Activated CD4-positive, CD25-positive, alpha-beta regulatory T cell treated with anti-CD3 and anti-CD28 coated beads, Interleukin-2, amount 50 U/mL, for 16 hours (primary cell): Measurements from ENCODE around the gene ADCYAP1R1.

Source experiments
- DNase-seq: peaks from one replicate; pipeline ENCODE4 v3.0.0-alpha.2; 2020; ENCODE audit warnings: low read depth, low spot score

The ADCYAP1R1 gene

GRCh38 chr7:31067491-31067890 lies 15.4 kb downstream of the ADCYAP1R1 start:
- no peak for DNase-seq

- DNase-seq: no peak
These were observed 16.0 kb downstream of the ADCYAP1R1 start for GRCh38 chr7:31068006-31068675.

GRCh38 chr7:31069860-31070555 lies 17.9 kb downstream of the ADCYAP1R1 start:
- no peak for DNase-seq

- DNase-seq: no peak
These were observed 19.0 kb downstream of the ADCYAP1R1 start for GRCh38 chr7:31070991-31071644.

DNA sequence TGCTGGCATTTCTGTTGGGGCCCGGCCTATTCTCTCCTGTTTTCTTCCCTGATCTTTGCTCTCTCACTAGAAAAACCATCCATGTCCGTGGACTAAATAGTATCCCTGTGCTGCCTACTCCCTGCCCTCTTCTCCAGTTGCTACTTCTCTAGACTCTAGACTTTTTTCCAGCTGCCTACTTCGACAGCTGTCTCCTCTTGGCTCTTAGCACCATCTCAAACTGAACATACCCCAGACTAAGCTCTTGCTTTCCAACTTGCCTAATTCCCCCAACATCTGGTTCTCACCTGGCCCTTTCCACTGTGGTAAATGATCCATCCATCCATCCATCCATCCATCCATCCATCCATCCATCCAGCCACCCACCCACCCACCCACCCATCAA lies 19.5 kb downstream of the ADCYAP1R1 start:
- DNase-seq: no peak

DNA sequence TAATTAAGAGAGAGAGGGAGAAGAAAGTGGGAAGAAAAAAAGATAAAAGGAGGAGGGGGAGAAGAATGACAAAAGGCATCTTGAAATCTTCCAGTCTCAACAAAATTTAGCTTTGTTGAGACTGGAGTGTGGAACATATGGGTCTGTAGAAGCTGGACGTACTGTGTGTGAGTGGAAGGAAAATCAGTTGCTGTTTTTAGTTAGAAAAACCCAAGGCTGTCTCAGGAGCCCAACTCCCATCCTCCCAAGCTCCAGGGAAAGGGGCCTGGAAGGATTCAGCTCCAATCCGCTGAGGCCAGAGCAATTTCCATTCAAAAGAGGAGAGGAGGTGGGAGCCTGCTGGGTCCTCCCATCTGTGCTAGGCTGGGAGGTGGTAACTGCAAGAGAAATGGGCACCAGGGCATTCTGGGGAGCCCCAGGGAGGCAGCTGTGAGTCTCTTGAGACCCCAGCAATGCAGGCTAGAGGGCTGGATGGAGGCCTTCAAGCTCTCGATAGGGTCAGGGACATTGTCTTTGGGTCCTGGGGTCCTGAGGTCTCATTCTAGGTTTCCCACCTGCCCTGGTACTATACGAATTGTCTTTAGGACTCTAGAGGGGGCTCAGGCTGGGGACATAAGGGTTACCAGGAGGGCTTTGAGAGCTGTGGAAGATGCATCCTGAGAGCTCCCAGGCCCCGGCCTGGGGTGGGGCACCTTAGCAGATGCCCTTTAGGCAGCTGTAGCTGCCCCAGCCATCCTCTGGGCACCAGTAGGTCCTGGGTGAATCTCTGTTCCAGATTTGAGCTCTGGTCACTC lies 21.4 kb downstream of the ADCYAP1R1 start:
- DNase-seq: no peak

GRCh38 chr7:31074120-31074383 lies 21.9 kb downstream of the ADCYAP1R1 start:
- no peak for DNase-seq

DNA sequence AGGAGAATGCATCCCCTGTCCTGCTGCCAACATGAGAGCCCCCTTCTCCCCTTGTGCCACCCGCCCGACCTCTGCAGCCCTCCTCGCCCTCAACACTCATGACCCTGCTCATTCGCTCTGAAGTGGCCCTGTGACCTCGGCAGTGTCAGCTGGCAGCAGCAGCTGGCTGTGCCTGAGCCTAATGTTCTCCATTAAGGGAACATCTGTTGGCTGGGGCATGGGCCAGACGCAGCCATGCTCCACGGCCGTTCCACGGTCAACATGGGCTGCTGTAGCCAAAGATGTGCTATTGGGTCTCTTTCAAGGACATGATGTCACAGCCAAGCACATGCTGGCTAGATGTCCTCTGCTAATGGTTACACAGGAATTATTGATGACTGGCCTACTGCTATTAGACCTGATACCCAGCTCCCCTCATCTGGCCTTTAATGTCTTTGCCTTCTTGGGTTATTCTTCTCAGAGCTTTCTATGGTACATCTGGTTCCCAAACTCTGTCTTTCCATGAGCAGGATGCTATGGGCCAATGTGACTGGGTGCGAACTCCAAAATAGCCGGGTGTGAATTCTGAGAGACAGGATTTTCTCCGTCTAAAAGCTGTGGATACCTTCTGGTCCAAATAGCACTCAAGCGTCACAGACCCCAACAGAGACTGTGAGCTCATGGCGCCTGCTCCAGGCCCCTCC lies 22.4 kb downstream of the ADCYAP1R1 start:
- DNase-seq: no peak

- DNase-seq: no peak
These were observed 22.9 kb downstream of the ADCYAP1R1 start for GRCh38 chr7:31075086-31075405.

DNA sequence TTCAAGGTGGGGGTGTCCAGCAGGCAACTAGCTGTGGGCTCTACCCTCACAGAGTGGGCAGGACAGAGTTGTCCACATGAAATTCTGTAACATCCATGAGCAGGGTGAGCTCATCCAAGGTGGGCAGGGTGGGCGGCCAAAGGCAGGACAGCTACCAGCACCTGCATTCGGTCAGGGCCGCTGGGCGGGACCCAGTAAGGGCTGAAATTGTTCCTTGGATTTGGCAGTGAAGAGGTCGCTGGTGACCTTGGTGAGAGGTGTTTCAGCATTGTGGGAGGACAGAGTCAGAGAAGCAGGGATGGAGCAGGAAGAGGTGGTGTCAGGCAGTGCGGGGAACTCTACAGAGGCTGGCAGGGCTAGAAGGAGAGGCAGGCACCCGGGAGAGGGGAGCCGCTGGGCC lies 23.9 kb downstream of the ADCYAP1R1 start:
- DNase-seq: no peak

GRCh38 chr7:31076641-31077310 lies 24.7 kb downstream of the ADCYAP1R1 start:
- no peak for DNase-seq

GRCh38 chr7:31077484-31078362 lies 25.6 kb downstream of the ADCYAP1R1 start:
- no peak for DNase-seq

- no peak for DNase-seq
These were observed 26.4 kb downstream of the ADCYAP1R1 start for GRCh38 chr7:31078363-31078990.

DNA sequence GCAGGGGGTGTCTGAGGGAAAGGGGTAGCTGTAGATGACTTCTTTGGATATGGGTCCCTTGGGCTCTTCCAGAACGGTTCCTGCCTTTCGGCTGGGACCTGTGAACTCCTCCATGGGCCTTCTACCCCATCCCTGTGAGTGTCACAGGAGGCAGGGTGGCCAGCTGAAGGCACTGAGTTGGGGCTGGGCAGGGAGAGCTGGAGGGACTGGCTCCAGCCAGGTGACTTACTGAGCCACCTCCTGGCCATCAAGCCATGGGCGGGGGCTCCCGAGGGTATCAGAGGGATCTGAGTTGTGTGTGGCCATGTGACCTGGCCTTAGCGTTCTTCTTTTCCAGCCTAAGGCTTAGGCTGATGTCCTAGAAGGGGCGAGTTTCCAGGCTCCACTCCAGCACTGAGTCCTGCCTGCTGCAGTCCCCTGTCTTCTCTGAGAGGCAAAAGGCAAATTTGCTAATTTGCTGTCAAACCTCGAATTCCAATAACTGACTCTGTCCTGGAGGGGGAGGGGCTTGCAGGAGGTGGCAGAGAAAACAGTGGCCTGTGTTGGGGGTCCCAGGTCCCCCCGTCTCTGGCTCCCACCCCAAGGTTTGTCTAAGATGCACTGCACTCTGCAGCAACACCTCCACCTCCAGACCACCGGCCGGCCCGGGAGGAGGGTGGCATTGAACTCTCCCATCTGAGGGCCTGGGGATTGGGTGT lies 27.2 kb downstream of the ADCYAP1R1 start:
- DNase-seq: no peak

- DNase-seq: no peak
These were observed 27.9 kb downstream of the ADCYAP1R1 start for GRCh38 chr7:31079824-31080511.

DNA sequence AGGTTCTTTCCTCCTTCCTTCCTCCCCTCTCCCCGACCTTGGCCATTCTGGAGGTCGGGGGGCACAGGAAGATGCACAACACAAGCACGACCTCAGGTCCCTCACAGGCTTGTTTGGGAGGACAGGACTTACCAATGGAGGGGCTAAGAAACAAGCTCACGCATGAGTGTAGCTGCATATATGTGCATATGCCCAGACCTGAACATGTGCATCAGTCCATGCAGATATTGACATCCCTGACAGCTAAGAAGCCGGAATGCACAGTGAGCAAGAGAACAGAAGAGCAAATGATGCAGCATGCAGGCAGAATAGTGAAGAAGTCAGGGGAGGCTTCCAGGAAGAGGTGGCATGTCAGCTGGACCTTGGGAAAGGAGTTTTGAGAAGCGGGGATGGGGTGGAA lies 28.7 kb downstream of the ADCYAP1R1 start:
- no peak for DNase-seq

GRCh38 chr7:31082017-31082416 lies 29.9 kb downstream of the ADCYAP1R1 start:
- no peak for DNase-seq

DNA sequence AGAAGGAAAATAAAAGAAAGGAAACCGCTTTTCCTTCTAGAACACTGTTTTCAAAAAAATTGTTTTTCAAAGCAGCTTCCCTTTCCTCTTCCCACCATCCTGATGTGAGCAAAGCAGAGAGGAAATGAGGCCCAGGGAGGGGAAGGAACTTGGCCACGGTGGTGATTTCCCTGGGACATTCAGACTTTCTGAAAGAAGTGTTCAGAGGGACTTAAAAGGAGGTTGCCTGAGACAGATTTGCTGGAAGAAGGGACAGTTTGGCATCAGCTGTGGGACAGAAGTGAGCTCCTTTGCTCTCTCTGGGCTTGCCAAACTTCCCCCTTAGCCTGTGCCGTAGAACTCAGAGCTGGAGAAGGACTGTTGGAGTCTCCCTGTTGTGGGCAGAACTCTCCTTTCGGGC lies 30.3 kb downstream of the ADCYAP1R1 start:
- no peak for DNase-seq
